ENCODE results near the gene HSF4.
A peak's percentile ranks its signal among the peaks of the same experiment; 100 is the strongest.

Gene HSF4

GRCh38 chr16:67202426-67202825 is 37.9 kb downstream of the HSF4 start:
- Mint-ChIP-seq H3K27me3 (no peaks in the 10 kb centered on the region), H3K4me1 (peaks cover 11 to 21% of the 10 kb centered on the region in 2 donors), H3K27ac (no peak overlapping the region), H3K36me3 (peaks cover 28 to 65% of the 10 kb centered on the region in 2 donors), H3K4me3 (no peak overlapping the region), H3K9me3 (no peaks in the 10 kb centered on the region)
- DNase-seq (no peak), ATAC-seq (replicated peaks) (no peak)

DNA sequence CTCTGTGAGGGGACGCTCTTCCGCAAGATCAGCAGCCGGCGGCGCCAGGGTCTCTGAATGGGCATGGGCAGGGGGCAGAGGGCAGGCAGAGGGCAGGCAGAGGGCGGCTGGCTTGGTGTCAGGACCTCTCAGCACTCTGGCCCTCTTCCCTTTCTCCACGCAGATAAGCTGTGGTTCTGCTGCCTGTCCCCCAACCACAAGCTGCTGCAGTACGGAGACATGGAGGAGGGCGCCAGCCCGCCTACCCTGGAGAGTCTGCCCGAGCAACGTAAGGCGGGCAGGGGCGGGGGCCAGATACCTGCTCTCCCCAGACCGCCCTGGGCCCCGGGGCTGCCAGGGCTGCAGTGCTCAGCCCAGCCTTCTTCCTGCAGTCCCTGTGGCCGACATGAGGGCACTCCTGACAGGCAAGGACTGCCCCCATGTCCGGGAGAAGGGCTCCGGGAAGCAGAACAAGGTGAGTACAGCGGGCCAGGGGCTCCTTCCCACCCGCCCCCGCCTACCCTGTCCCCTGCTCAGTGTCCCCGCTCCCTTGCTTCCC is 38.5 kb downstream of the HSF4 start:
- Mint-ChIP-seq H3K4me3 (no peak overlapping the region), H3K4me1 (peaks cover 9 to 15% of the 10 kb centered on the region in 2 donors), H3K27me3 (no peaks in the 10 kb centered on the region), H3K36me3 (peaks cover 24 to 59% of the 10 kb centered on the region in 2 donors), H3K9me3 (no peaks in the 10 kb centered on the region), H3K27ac (no peak overlapping the region)
- ATAC-seq (replicated peaks) (no peak), DNase-seq (no peak)

GRCh38 chr16:67204076-67204475 is 39.5 kb downstream of the HSF4 start:
- Mint-ChIP-seq H3K4me1 (peaks cover 5 to 8% of the 10 kb centered on the region in 2 donors), H3K27ac (no peak overlapping the region), H3K27me3 (no peaks in the 10 kb centered on the region), H3K4me3 (no peak overlapping the region), H3K9me3 (no peaks in the 10 kb centered on the region), H3K36me3 (peaks cover 18 to 53% of the 10 kb centered on the region in 2 donors)
- DNase-seq, result no peak
- no peak for ATAC-seq (replicated peaks)

GRCh38 chr16:67206129-67206837 is 41.7 kb downstream of the HSF4 start:
- Mint-ChIP-seq H3K36me3 (peaks cover 5 to 44% of the 10 kb centered on the region in 2 donors), H3K27me3 (no peaks in the 10 kb centered on the region), H3K27ac (peak overlapping the region; percentile 88), H3K4me3 (no peak overlapping the region), H3K9me3 (no peaks in the 10 kb centered on the region), H3K4me1 (peaks cover 0 to 3% of the 10 kb centered on the region in 2 donors)
- no peak for DNase-seq
- no peak for ATAC-seq (replicated peaks)

GRCh38 chr16:67206838-67207248 is 42.3 kb downstream of the HSF4 start:
- Mint-ChIP-seq H3K27me3 (no peaks in the 10 kb centered on the region), H3K4me1 (peaks cover 0 to 3% of the 10 kb centered on the region in 2 donors), H3K9me3 (no peaks in the 10 kb centered on the region), H3K36me3 (peaks cover 3 to 42% of the 10 kb centered on the region in 2 donors), H3K27ac (peak overlapping the region; percentile 72), H3K4me3 (no peak overlapping the region)
- DNase-seq, result no peak
- ATAC-seq (replicated peaks), result no peak

DNA sequence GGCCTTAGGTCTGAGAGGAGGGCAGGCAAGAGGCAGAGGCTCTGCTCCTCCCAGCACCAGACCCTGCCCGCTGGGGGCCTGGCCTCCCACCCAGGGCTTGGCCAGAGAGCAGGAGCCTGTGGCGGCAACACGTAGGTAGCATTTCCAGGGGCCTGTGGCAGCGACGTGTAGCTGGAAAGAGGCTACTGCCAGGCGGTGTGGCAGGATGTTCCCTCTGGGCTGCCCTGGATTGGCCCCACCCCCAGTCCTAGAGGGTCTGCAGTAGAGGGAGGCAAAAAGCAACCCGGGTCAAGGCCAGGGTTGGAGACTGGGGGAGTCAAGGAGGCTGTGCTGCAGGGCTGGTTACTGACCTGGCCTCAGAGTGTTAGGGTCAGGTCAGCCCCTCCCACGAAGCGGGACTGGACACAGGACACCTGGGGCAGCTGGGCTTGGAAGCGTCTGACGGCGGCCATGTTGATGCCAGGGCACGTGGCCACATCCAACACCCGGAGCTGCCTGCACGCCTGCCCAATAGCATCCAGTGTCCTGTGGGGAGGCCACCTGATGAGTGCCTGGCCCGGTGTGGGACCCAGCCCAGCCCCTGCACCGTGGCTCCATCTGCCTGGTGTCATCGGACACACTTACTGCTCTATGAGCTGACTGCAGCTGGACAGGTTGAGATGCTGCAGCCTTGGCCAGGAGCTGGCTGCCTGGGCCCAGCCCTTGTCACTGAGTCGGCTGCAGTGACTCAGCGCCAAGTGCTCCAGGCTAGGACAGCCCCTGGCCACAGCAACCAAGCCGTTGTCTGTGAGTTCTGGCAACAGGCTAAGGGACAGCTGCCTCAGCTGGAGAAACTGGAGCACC is 42.9 kb downstream of the HSF4 start:
- DNase-seq, result no peak
- Mint-ChIP-seq H3K9me3 (no peaks in the 10 kb centered on the region), H3K27ac (peak overlapping the region; percentile 81), H3K4me3 (no peak overlapping the region), H3K36me3 (peaks cover 3 to 38% of the 10 kb centered on the region in 2 donors), H3K4me1 (peaks cover 0 to 3% of the 10 kb centered on the region in 2 donors), H3K27me3 (no peaks in the 10 kb centered on the region)
- no peak for ATAC-seq (replicated peaks)

DNA sequence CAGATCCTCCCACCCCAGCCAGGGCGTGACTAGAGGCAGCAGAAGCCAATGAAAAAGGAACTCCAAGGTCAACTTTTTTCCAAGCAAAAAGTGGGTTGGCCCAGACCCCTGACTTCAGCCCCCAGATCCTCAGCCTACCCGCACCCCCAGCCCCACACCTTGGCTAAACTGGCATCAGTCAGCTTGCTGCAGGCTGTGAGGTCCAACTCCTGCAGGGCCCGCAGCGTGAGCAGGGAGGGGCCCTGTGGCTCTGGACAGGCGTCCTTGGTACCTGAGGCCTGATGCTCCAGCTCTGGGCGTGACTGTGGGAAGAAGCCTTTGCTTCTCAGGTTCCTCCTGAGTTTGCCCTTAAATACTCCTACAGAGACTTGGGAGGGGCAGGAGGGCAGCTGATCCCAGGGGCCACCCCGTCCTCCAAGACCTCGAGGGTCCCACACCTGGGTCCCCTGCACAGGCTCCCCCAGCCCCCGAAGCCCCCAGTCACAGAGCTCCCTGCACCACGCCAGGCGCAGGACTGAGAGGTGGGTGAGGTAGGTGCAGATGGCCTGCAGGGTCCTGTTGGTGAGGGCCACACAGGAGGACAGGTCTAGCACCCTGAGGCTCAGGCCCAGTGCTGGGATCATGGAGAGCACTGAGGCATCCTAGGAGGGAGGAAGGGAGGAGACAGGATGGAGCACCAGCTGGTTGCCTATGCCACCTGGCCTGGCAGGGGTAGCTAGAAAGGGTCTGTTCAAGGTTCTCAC is 43.8 kb downstream of the HSF4 start:
- Mint-ChIP-seq H3K27me3 (no peaks in the 10 kb centered on the region), H3K4me3 (no peak overlapping the region), H3K27ac (peak overlapping the region; percentile 31), H3K4me1 (peaks cover 0 to 3% of the 10 kb centered on the region in 2 donors), H3K36me3 (peaks cover 3 to 34% of the 10 kb centered on the region in 2 donors), H3K9me3 (no peaks in the 10 kb centered on the region)
- no peak for DNase-seq
- peak in 1 of 2 donors; percentile 9 for ATAC-seq (replicated peaks)

DNA sequence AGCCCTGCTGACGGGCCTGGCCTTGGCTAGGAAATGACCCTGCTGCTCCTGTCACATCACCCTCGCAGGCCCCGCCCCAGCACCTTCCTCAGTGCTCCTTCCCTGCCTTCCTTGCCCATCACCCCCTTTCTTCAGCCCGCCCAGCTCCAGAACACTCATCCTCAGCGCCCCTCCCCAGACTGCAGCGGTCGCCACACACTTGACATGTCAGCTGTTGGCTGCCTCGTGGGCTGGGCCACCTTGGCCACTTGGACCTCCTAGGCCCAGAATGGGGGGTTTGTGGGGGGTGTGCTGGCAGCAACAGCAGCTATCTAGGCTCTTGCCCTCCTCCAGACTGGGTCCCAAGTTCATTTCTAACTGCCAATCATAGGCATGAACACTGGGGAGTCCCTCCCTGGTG is 45.0 kb downstream of the HSF4 start:
- Mint-ChIP-seq H3K9me3 (no peaks in the 10 kb centered on the region), H3K4me1 (peaks cover 0 to 3% of the 10 kb centered on the region in 2 donors), H3K4me3 (peak overlapping the region in 1 of 2 donors; percentile 7), H3K27me3 (no peaks in the 10 kb centered on the region), H3K27ac (no peak overlapping the region), H3K36me3 (peaks cover 3 to 29% of the 10 kb centered on the region in 2 donors)
- DNase-seq (no peak), ATAC-seq (replicated peaks) (no peak)

GRCh38 chr16:67210069-67210937 is 45.8 kb downstream of the HSF4 start:
- Mint-ChIP-seq H3K27ac (no peak overlapping the region), H3K36me3 (peaks cover 3 to 21% of the 10 kb centered on the region in 2 donors), H3K4me3 (no peak overlapping the region), H3K27me3 (no peaks in the 10 kb centered on the region), H3K4me1 (peaks cover 0 to 3% of the 10 kb centered on the region in 2 donors), H3K9me3 (no peaks in the 10 kb centered on the region)
- DNase-seq (no peak), ATAC-seq (replicated peaks) (no peak)

GRCh38 chr16:67211674-67212073 is 47.1 kb downstream of the HSF4 start:
- peaks cover 0 to 1% of the 10 kb centered on the region in 2 donors for H3K4me1 Mint-ChIP-seq
- ATAC-seq (replicated peaks) (no peak), DNase-seq (no peak)
- H3K27ac Mint-ChIP-seq, result no peak overlapping the region
- no peaks in the 10 kb centered on the region for H3K9me3 Mint-ChIP-seq
- peaks cover 0 to 11% of the 10 kb centered on the region in 2 donors for H3K36me3 Mint-ChIP-seq
- no peaks in the 10 kb centered on the region for H3K27me3 Mint-ChIP-seq
- H3K4me3 Mint-ChIP-seq, result no peak overlapping the region

- peaks cover 0 to 7% of the 10 kb centered on the region in 2 donors for H3K4me1 Mint-ChIP-seq
- no peaks in the 10 kb centered on the region for H3K27me3 Mint-ChIP-seq
- no peak overlapping the region for H3K27ac Mint-ChIP-seq
- ATAC-seq (replicated peaks) (no peak), DNase-seq (no peak)
- H3K9me3 Mint-ChIP-seq, result no peaks in the 10 kb centered on the region
- H3K4me3 Mint-ChIP-seq, result no peak overlapping the region
- H3K36me3 Mint-ChIP-seq, result peaks cover 3 to 13% of the 10 kb centered on the region in 2 donors
These were observed 48.2 kb downstream of the HSF4 start for GRCh38 chr16:67212766-67213165.

DNA sequence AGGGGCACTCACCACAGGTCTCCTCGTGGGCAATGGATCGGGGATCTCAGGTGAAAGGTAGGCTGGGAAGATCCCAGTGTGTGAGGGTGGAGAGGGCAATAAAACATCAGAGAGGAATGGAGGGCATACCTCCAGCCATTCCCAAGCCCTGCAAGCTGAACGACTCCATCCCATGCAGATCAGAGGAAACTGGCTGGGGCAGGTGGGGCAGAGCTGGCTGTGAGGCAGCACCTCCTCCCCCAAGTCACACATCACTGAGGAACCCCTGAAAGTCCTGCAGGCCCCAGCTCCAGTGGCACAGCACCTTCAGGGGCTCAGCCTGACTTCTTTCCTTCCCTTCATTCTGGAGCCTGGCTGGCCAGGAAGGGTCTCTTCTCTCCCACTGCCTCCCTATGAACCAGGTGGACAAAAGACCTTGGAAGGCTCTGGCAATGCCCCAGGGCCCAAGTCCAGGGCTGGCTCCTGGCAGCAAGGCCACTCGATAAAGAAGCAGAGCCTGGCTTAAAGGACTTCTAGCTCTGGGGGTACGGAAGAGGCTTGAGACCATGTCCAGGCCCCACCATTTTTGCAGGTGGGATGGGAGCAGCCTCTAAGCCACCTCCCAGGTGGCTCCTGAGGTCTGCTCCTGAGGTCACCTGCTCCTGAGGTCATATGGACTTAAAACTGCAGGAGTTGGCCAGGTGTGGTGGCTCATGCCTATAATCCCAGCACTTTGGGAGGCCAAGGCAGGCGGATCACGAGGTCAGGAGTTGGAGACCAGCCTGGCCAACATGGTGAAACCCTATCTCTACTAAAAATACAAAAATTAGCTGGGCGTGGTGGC is 48.9 kb downstream of the HSF4 start:
- H3K9me3 Mint-ChIP-seq, result no peaks in the 10 kb centered on the region
- no peaks in the 10 kb centered on the region for H3K27me3 Mint-ChIP-seq
- no peak overlapping the region for H3K4me3 Mint-ChIP-seq
- DNase-seq (no peak), ATAC-seq (replicated peaks) (no peak)
- no peak overlapping the region for H3K27ac Mint-ChIP-seq
- H3K4me1 Mint-ChIP-seq, result peaks cover 0 to 7% of the 10 kb centered on the region in 2 donors
- H3K36me3 Mint-ChIP-seq, result peaks cover 3 to 14% of the 10 kb centered on the region in 2 donors

- ATAC-seq (replicated peaks) (no peak), DNase-seq (no peak)
- Mint-ChIP-seq H3K4me3 (no peak overlapping the region), H3K9me3 (no peaks in the 10 kb centered on the region), H3K27ac (no peak overlapping the region), H3K4me1 (peaks cover 0 to 7% of the 10 kb centered on the region in 2 donors), H3K27me3 (no peaks in the 10 kb centered on the region), H3K36me3 (peaks cover 5 to 14% of the 10 kb centered on the region in 2 donors)
These were observed 51.2 kb downstream of the HSF4 start for GRCh38 chr16:67215706-67216105.
